Hypothalamus (tissue), 51 donors: ENCODE results near the gene MYO1C.
"Not testable (repeated sequence)": the region's sequence is repeated elsewhere in the genome, so short reads cannot be mapped to it uniquely, and the experiment has no call there.

Experiments
- DNase-seq, 51 donors: peaks; one replicate each; lab custom pipeline; 2025; lab: John Stamatoyannopoulos, UW

The MYO1C gene

DNA sequence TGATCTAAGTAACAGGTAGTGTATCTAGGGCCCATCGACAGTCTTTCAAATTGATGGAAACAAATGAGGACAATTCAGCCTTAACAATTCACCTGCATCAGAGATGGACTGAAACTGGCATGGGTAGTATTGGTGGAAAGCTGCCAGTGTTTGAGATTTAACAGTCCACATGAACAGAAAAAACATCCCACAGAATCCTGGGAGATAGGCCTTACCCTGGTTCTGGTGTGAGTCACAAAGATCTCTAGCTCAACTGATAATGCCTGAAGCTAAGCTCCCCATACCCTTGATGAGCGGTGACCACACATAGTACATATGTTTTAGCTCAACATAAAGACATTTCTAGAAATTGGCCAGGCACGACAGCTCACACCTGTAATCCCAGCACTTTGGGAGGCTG, 58.3 kb downstream of the MYO1C start:
- no peak for DNase-seq

DNA sequence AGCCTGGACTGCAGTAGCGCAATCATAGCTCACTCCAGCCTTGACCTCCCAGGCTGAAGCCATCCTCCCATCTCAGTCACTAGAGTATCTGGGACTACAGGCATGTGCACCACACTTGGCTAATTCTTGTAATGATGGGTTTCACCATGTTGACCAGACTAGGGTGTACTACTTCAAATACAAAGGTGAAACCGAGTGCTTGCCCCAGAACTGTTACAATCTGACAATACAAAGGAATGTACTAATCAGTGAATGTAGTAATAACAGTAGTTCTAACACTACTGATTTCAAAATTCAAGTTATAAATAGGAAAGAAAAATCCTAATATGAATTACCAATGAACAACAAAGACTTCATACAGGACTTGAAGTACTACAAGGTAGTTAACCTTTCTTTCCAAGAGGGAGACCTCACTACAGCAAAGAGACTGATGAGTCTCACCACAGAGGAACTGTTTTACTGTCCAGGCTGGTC, 60.8 kb downstream of the MYO1C start:
- DNase-seq, result no peak

DNA sequence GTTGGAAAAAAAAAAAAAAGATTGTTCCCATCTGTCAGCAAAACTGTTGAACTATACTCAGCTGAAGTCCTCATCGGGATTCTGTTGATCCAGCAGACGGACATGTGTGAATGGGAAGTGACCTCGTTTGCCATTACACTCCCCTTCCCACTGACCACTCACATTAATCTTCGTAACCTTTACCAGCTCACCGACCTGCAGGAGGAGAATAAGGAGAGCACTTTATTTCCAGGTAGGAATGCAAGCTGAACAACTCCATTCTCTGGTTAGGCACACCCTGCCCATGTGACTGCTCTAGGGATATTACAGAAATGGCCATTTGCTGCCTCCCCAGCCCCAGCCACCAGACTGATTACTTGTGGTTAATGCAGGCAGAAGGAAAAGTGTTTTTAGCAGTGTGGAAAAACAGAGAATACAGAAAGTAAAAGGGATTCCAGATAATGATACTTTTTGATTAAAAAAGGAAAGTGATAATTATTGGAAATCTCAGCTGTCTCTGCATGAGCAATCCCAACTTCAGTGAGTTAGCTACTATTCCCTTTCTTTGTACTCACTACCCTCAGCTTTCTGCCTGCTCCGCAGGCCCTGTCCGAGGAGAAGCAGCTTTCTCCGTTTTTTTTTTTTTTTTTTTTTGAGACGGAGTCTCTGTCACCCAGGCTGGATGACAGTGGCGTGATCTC, 68.9 kb downstream of the MYO1C start:
- DNase-seq, result no peak

DNA sequence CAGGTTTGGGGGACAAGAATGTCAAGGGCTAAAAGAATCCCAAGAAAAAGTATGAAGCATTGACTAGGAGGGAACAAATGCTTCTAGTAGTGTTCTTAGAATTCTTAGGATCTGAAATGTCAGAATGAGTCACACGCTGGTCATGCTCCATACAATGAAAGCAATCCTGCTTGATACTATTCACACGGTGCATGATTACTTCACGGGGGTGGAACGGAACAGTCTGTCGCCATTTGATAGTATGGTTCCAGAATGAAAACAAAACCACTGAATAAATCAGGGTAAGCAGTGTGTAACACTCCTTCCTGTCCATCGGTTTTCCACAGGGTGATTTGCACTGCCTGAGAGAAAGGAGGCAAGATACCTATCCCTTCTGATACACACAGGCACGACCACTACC, 69.6 kb downstream of the MYO1C start:
- DNase-seq, result peak in 3 of 51 donors; percentile 15 to 46 (median 45)

DNA sequence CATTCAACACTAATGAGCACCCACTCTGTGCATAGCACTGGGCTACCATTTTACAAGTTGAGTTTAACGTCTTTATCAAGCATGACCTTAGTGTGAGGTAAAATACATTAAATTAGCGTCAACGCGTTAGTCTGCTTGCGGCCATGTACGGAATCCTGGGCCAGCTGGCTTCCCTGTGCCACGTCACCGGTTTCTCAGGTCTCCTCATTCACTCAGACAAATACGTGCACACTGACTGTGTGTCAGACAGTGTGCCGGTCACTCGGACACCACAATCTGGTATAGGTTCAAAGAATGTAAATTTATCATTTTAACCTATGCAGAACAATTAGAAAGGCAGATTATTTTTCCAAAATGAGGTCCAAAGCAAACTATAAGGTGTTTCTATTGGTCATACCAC, 71.0 kb downstream of the MYO1C start:
- DNase-seq, result no peak

DNA sequence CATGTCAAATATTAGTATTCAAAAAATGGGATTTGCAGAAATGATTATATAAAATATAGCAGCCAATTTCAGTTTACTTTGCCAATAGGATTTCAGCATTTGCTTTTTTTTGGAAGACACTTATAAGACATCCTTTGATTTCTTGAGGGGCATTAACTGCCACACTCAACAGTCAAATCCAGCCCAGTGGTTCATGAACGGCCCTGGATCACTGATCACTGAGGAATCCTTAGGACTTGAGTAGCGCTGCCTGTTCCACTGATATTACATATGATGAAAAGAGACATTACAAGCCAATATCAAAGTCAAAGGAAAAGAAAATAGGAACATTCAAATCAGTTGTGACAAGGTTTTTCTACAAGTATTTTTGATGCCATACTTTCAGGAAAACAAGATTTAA, 71.5 kb downstream of the MYO1C start:
- DNase-seq, result no peak

DNA sequence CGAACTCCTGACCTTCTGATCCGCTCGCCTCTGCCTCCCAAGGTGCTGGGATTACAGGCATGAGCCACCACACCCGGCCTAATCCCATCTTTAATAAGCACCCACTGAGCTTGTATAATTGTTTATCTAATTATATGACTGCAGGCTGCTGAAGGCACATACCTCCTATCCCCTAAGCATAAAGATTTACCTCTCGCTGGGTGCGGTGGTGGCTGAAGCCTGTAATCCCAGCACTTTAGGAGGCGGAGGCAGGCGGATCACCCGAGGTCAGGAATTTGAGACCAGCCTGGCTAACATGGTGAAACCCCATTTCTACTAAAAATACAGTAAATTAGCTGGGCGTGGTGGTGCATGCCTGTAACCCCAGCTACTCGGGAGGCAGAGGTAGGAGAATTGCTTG, 72.3 kb downstream of the MYO1C start:
- DNase-seq, result no peak

DNA sequence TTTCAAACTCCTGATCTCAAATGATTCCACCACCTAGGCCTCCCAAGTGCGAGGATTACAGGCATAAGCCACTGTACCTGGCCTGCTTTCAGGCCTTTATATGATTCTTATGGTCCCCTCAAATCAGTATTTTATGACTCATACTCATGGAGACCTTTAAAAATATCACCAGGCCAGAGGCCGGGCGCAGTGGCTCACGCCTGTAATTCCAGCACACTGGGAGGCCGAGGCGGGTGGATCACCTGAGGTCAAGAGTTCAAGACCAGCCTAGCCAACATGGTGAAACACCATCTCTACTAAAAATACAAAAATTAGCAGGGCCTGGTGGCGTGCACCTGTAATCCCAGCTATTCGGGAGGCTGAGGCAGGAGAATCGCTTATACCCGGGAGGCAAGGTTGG, 74.0 kb downstream of the MYO1C start:
- not testable (repeated sequence) for DNase-seq

DNA sequence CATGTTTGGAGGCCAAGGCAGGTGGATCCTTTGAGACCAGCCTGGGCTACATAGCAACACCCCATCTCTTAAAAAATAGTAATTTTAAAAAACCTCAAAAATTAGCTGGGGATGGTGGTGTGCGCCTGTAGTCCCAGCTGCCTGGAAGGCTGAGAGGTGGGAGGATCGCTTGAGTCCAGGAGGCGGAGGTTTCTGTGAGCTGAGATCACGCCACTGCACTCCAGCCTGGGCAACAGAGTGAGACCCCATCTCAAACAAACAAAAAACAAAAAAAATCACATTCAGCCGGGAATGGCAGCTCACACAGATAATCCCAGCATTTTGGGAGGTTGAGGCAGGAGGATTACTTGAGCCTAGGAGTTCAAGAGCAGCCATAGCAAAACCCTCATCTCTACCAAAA, 76.1 kb downstream of the MYO1C start:
- no peak for DNase-seq

DNA sequence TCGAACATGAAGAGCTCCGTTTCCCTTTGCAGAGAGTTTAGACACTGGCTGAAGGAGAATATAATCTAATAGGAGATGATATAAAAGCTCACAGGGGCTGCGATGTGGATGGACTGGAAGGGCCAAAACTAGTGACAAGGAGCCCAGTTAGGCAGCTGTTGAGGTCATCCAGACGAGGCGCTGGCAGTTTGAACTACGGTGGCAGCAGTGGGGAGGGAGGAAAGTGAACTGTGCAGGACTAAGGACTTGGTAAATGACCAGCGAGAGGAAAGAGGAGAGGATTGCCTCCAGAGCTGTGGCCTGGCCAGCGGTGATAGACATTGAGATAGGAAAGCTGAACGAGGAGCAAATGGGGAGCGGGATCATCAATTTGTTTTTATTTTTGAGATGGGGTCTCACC, 77.9 kb downstream of the MYO1C start:
- DNase-seq, result no peak
